ENCODE results near the gene RAB25.

RAB25 gene

DNA sequence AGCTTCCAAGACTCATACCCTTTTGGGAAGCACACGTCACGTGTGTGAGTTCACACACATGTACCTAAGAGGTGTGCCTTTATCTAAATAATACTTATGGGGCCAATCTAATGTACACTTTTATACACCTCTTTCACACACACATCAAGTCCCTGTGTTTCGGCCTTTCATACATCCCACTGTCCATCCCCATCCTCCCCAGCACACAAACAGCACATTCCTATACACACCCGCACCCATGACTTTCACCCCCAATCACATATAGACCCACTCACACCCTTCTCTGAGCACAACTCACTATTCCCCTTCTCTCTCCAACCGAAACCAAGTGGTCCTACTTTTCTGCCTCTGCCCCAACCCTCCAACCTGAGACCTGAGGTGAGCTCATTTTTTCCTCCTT, 17.8 kb downstream of the RAB25 start:
- no peak for DNase-seq (ENCODE audit: low read depth, low spot score)

DNA sequence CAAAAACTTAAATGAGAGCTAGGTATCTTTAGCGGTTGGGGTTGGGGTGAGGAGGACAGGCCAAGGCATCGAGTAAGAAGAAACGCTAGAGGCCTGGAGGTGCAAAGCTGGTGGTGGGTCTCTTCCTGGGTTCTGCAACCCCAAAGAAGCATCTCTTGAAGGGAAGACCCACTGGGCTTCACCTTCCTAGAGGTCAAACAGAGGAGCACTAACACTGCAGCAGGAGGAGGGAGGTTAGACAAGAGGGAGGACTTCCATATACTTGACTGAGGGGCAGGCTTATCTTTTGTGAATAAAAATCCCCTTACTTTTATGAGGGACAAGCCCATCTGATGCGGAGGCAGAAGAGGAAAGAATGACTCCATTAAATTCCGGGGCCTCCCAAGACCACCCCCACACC, 18.8 kb downstream of the RAB25 start:
- no peak for DNase-seq (ENCODE audit: low read depth, low spot score)

DNA sequence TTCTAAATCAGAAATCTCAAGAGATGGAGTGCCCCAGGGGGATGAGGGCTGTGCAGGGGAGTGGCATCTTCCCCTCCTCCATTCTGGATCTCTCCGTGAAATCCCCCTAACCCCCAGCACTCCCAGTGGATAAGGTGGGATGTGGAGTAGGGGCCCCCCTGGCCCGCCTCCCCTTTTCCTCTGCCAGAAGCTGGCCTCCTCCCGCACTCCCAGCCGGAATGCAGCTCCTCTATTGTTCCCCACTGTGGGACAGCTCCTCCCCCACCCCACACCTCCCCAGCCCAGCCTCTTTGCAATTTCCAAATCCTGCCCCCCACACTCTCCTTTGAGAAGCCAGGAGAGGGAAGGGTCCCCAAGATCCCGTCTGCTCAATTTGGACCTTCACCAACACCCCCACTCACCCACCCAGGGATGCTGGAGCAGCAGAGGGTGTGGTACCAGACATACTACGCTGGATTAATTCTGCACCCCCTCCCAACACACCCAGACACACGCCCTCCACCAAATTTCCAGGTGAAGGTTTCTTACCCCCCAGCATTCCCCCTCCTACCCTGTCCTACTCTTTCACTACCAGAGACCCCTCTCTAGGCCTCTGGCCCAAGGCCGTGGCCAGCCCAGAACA, 19.4 kb downstream of the RAB25 start:
- DNase-seq (ENCODE audit: low read depth, low spot score), result no peak

GRCh38 chr1:156080863-156081179, 19.9 kb downstream of the RAB25 start:
- no peak for DNase-seq (ENCODE audit: low read depth, low spot score)

DNA sequence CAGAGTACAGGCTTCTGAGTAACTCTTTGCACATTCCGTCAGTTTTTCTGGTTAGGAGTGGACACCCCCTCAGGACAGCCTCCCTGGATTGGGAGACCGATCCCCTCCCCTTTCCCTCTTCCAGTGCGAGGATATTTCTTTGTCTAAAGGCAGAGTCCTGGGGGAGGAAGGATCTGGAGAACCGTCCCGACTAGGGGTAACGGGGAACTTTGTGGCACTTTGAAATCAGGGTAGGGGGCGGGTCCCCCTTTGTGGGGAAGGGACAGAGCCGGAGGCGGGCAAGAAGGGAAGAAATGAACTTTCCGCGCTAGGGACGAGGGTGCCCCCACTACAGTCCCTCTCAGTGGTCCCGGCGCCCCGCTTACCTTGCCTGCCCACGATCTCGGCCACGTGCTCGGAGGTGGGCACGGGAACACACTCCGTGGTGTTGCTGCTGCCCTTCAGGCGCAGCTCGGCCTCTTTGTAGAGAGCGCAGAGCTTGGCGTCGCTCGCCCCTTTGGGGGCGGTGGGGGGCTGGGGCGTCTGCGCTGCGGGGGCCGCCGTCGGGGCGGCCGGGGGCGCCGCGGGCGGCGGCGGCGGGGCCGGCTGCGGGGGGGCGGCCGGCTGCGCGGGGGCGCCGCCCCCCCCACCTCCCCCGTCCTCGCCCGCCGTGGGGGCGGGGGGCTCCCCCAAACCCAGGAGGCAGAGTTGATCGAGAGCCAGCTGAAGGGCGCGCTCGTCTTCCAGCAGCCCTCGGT, 20.4 kb downstream of the RAB25 start:
- DNase-seq (ENCODE audit: low read depth, low spot score), result no peak

- DNase-seq (ENCODE audit: low read depth, low spot score), result no peak
Measured at GRCh38 chr1:156081917-156082308, 21.0 kb downstream of the RAB25 start.

DNA sequence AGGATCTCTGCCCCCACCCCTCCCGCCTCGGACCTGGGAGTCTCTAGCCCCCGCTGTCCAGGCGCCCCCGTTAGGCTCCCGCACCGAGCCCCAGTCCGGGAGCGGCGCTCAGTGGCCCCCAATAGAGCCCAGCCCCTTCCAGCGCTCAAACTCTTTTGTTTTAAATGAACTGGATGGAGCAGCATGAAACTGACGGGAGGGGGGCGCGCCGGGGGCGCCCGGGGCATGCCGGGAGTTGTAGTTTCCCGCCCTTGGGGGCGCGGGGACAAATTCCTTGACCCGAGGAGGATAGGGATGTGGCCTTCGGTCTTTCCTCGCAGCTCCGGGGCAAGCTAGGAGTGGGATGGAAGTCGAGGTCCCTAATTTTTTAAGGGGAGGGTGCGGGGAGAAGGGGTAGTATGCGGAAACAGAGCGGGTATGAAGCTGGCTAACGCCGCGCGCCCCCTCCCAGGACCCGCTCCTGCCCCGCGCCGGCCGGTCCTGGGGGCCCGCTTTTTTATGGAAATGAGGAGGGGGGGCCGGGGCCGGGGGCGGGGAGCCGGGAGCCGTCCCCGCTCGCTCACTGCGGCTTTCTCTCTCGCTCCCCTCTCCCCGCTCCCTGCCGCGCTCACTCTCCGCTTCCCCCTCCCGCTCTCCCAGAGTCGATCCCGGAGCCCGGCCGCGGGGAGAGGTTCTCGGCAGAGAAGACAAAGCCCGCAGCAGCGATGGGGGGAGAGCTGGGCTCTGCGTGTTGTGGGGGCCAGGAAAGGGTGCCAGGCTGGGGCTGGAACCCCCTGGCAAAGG, 21.5 kb downstream of the RAB25 start, which contains the start of gene MEX3A:
TSS of gene MEX3A (minus strand) at position 157 of the 783 bp plus-strand sequence. CDS start 467 bp downstream, outside the sequence.
- DNase-seq (ENCODE audit: low read depth, low spot score), result no peak

- no peak for DNase-seq (ENCODE audit: low read depth, low spot score)
Measured at GRCh38 chr1:156083800-156084790, 23.1 kb downstream of the RAB25 start.

GRCh38 chr1:156086256-156086662, 25.3 kb downstream of the RAB25 start:
- DNase-seq (ENCODE audit: low read depth, low spot score), result peak; percentile 75

GRCh38 chr1:156089704-156090103, 28.7 kb downstream of the RAB25 start:
- no peak for DNase-seq (ENCODE audit: low read depth, low spot score)

DNA sequence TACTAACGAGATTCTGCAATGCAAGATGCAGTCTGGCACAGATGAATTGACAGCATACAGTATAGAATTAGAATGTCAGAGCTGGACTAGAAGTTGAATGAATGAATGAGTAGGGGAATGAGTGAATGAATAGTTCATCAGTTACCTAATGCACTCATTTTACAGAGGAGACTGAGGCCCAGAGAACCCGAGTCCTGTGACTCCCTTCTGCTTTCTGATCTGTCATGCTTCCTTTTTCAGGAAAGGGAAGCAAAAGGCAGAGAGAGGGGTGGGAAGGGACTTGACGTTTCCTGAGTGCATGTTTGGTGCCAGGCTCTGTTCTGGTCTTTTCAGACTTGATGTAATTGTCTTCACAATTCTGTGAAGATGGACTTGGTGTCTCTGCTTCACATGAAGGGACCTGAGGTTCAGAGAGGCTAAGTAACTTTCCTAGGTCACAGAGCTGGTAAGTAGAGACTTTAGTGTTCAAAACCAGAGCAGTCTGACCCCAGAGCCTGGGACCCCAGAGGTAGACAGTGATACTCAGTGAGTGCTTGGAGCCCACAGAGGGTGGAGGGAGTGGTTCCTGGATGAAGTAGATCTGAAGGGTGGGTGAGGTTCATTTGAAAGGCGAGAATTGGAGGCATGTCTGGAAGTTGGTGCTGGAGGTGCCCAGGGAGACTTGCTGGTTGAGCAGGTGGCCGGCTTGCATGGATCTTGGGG, 29.3 kb downstream of the RAB25 start:
- no peak for DNase-seq (ENCODE audit: low read depth, low spot score)

DNA sequence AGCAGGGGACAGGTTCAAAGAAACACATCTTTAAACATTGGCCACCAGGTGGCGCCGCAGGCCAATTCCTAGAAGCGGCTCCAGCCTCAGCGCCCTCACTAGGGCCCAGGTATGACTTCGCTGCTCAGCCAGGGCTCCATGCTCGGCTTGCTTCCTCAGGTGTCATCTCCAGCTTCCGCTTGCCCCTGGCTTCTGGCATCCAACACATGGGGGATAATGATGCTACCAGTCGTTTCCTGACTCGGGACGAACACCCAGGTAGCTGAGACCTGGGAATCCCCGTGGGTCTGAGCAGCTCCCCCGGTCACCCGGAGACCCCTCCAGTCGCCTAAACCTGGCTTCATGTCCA, 29.9 kb downstream of the RAB25 start:
- no peak for DNase-seq (ENCODE audit: low read depth, low spot score)

DNA sequence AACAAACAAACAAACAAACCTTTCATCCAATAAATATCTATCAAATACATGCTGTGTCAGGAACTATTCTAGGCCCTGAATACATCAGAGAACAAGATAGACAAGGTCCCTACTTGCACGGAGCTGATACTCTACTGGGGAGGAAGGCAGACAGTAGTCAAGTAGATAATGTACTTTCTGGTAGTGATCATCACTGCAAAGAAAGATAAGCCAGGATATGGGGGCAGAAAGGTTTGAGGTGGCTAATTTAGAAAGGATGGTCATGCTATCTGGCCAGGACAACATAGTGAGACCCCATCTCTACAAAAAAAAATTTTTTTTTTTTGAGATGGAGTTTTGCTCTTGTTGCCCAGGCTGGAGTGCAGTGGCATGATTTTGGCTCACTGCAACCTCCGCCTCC, 30.6 kb downstream of the RAB25 start:
- no peak for DNase-seq (ENCODE audit: low read depth, low spot score)

DNA sequence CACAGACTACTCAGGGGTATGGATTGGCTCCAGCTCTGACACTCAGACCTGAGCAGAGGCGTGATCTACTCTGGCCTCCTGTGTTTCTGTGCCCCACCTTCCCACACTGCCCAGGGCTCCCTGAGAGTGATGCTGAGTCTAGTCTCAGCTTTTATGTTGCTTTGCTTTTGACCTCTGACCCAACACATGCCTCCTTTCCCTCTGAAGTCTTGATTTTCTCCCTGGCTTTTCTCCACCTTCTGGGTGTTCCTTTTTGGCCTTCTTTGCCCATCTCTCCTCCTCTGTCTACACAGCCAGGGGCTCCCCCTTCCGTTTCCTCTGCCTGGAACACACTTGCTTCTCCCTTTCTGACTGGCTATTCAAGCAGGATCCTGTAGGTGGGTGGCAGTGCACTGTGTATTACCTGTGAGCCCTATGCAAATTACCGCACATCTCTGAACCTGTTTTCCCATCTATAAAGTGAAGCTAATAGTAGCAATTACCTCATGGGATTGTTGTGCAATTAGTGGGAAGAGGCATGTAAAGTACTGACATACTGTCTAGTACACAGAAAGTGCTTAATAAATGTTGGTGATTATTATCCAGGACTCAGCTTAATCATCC, 35.0 kb downstream of the RAB25 start:
- DNase-seq (ENCODE audit: low read depth, low spot score), result no peak

GRCh38 chr1:156096640-156097391, 35.9 kb downstream of the RAB25 start:
- no peak for DNase-seq (ENCODE audit: low read depth, low spot score)

GRCh38 chr1:156097499-156098178, 36.7 kb downstream of the RAB25 start:
- no peak for DNase-seq (ENCODE audit: low read depth, low spot score)

- DNase-seq (ENCODE audit: low read depth, low spot score), result no peak
Measured at GRCh38 chr1:156098784-156099183, 37.8 kb downstream of the RAB25 start.

- DNase-seq (ENCODE audit: low read depth, low spot score), result no peak
Measured at GRCh38 chr1:156099282-156099681, 38.3 kb downstream of the RAB25 start.

All from smooth muscle cell of the brain vasculature (primary cell).